ENCODE measurements around the gene ASXL1. TPM values are rescaled to one million over a fixed set of nuclear protein-coding genes. Genes with fewer than 3 reads are reported as not detected.

ASXL1 gene
- polyA plus RNA-seq, 1 donor (not counting 4 experiments of a cell fraction or from before 2014, with no cell fraction given): 20.0 TPM

GRCh38 chr20:32387252-32387651 lies 29.1 kb downstream of the ASXL1 start:
- no peak for DNase-seq (ENCODE audit: low read depth, low spot score)
- Histone ChIP-seq H3K4me3 (ENCODE audit: control insufficient read depth in 2 of 3, extremely low read depth in 1 of 3, insufficient read depth in 2 of 3, low read depth in 1 of 3, low read length in 3 of 3) (no peak overlapping the region), H3K27ac (ENCODE audit: control insufficient read depth, insufficient read depth, low read length) (no peak overlapping the region), H4K20me1 (ENCODE audit: control insufficient read depth, extremely low read depth, insufficient read depth, low read length) (no peaks in the 10 kb centered on the region), H3K4me2 (ENCODE audit: control insufficient read depth, extremely low read depth, insufficient read depth, low read depth, low read length) (no peak overlapping the region), H3K9me1 (ENCODE audit: control insufficient read depth, extremely low read depth, insufficient read depth, low read length) (no peaks in the 10 kb centered on the region), H3K27me3 (ENCODE audit: control insufficient read depth, extremely low read depth, insufficient read depth, low read length) (no peaks in the 10 kb centered on the region), H3K36me3 (ENCODE audit: control insufficient read depth in 2 of 2, extremely low read depth in 1 of 2, insufficient read depth in 2 of 2, low read length in 2 of 2) (peaks cover 0 to 2% of the 10 kb centered on the region in 2 experiments), H3K9me3 (ENCODE audit: control insufficient read depth, low read depth, low read length) (no peaks in the 10 kb centered on the region), H3K9ac (ENCODE audit: control insufficient read depth, extremely low read depth, insufficient read depth, low read length) (no peak overlapping the region), H2AFZ (ENCODE audit: control insufficient read depth, low read length) (no peak overlapping the region), H3K4me1 (ENCODE audit: control insufficient read depth, extremely low read depth, insufficient read depth, low read length) (no peaks in the 10 kb centered on the region), H3K79me2 (ENCODE audit: control insufficient read depth, insufficient read depth, low read length) (peaks cover 23% of the 10 kb centered on the region)
- no peak for TF ChIP-seq EZH2 (IDR thresholded peaks at IDR 0.05; ENCODE audit: low read length)
- TF ChIP-seq, protein P1, sequence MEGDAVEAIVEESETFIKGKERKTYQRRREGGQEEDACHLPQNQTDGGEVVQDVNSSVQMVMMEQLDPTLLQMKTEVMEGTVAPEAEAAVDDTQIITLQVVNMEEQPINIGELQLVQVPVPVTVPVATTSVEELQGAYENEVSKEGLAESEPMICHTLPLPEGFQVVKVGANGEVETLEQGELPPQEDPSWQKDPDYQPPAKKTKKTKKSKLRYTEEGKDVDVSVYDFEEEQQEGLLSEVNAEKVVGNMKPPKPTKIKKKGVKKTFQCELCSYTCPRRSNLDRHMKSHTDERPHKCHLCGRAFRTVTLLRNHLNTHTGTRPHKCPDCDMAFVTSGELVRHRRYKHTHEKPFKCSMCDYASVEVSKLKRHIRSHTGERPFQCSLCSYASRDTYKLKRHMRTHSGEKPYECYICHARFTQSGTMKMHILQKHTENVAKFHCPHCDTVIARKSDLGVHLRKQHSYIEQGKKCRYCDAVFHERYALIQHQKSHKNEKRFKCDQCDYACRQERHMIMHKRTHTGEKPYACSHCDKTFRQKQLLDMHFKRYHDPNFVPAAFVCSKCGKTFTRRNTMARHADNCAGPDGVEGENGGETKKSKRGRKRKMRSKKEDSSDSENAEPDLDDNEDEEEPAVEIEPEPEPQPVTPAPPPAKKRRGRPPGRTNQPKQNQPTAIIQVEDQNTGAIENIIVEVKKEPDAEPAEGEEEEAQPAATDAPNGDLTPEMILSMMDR (optimal IDR thresholded peaks at IDR 0.05 in 1 of 3, IDR thresholded peaks at IDR 0.05 in 1 of 3, conservative IDR thresholded peaks at IDR 0.05 in 1 of 3; ENCODE audit: extremely low read depth in 1 of 3, insufficient read depth in 2 of 3, low read length in 3 of 3): no peak
- no peak for FAIRE-seq
- dilution Hi-C loops (cut with MboI; ENCODE audit: extremely low pct_ligation_motif_present, low sequenced_read_pairs): no loop called here

- no peak overlapping the region for H3K27ac ChIP-seq (ENCODE audit: control insufficient read depth, insufficient read depth, low read length)
- H3K4me2 ChIP-seq (ENCODE audit: control insufficient read depth, extremely low read depth, insufficient read depth, low read depth, low read length): no peak overlapping the region
- H2AFZ ChIP-seq (ENCODE audit: control insufficient read depth, low read length): no peak overlapping the region
- peaks cover 0 to 2% of the 10 kb centered on the region in 2 experiments for H3K36me3 ChIP-seq (ENCODE audit: control insufficient read depth in 2 of 2, extremely low read depth in 1 of 2, insufficient read depth in 2 of 2, low read length in 2 of 2)
- no peaks in the 10 kb centered on the region for H3K27me3 ChIP-seq (ENCODE audit: control insufficient read depth, extremely low read depth, insufficient read depth, low read length)
- no peaks in the 10 kb centered on the region for H3K9me1 ChIP-seq (ENCODE audit: control insufficient read depth, extremely low read depth, insufficient read depth, low read length)
- no peaks in the 10 kb centered on the region for H4K20me1 ChIP-seq (ENCODE audit: control insufficient read depth, extremely low read depth, insufficient read depth, low read length)
- no peak for DNase-seq (ENCODE audit: low read depth, low spot score)
- H3K4me3 ChIP-seq (ENCODE audit: control insufficient read depth in 2 of 3, extremely low read depth in 1 of 3, insufficient read depth in 2 of 3, low read depth in 1 of 3, low read length in 3 of 3): no peak overlapping the region
- no peaks in the 10 kb centered on the region for H3K4me1 ChIP-seq (ENCODE audit: control insufficient read depth, extremely low read depth, insufficient read depth, low read length)
- no peak overlapping the region for H3K9ac ChIP-seq (ENCODE audit: control insufficient read depth, extremely low read depth, insufficient read depth, low read length)
- H3K9me3 ChIP-seq (ENCODE audit: control insufficient read depth, low read depth, low read length): no peaks in the 10 kb centered on the region
- peaks cover 29% of the 10 kb centered on the region for H3K79me2 ChIP-seq (ENCODE audit: control insufficient read depth, insufficient read depth, low read length)
- FAIRE-seq: no peak
- dilution Hi-C loops (cut with MboI; ENCODE audit: extremely low pct_ligation_motif_present, low sequenced_read_pairs): no loop called here
- no peak for TF ChIP-seq EZH2 (IDR thresholded peaks at IDR 0.05; ENCODE audit: low read length)
- TF ChIP-seq, protein P1 (optimal IDR thresholded peaks at IDR 0.05 in 1 of 3, IDR thresholded peaks at IDR 0.05 in 1 of 3, conservative IDR thresholded peaks at IDR 0.05 in 1 of 3; ENCODE audit: extremely low read depth in 1 of 3, insufficient read depth in 2 of 3, low read length in 3 of 3): no peak
Observed at GRCh38 chr20:32391003-32391402, 32.9 kb downstream of the ASXL1 start.

All from keratinocyte (primary cell).